Urinary bladder (tissue), 4 donors: ENCODE data around the gene KRTAP19-1. TPM values are rescaled to one million over a fixed set of nuclear protein-coding genes. Genes with fewer than 3 reads are reported as not detected.

ENCODE experiments used
- DNase-seq: peaks from one replicate; pipeline ENCODE4 v3.0.0-alpha.2; 2015; ENCODE audit errors: extremely low spot score
- H3K27ac ChIP-seq: one replicate; pipeline ENCODE4 v1.5.1; 2013; ENCODE audit warnings: low read depth, mild to moderate bottlenecking, moderate library complexity
- H3K36me3 ChIP-seq: one replicate; pipeline ENCODE4 v1.6.1; 2013; ENCODE audit warnings: mild to moderate bottlenecking, moderate library complexity; ENCODE audit not compliant: insufficient read depth
- H3K4me1 ChIP-seq: one replicate; pipeline ENCODE4 v1.6.1; 2013; ENCODE audit warnings: mild to moderate bottlenecking, moderate library complexity; ENCODE audit not compliant: insufficient read depth
- H3K4me3 ChIP-seq: one replicate; pipeline ENCODE4 v1.5.1; 2013; ENCODE audit warnings: low read depth, low read length
- WGBS: extraction: QIAGEN DNeasy Blood & Tissue Kit; methylation state at CpG from one replicate; pipeline ENCODE4 v1.1.7; 2013; 5-methylcytosine and 5-hydroxymethylcytosine counted together
- polyA plus RNA-seq: library from polyadenylated mRNA; stranded (reverse); fragments of 200-250 nt; gene quantifications from one replicate; pipeline ENCODE4 v1.2.3, GENCODE V29; 2013
- small RNA-seq: library from RNA; depleted of rRNA; stranded (forward); fragments of <200 nt; gene quantifications from one replicate; pipeline ENCODE3, GENCODE V24; 2014
- total RNA-seq: library from RNA; depleted of rRNA; stranded (reverse); fragments of >200 nt; gene quantifications from one replicate; pipeline ENCODE4 v1.2.3, GENCODE V29; 2014
- donor health status: healthy with polysubstance abuse.
- donor health status: healthy.

Gene KRTAP19-1
- total and polyA plus RNA-seq, 2 donors = not detected

- Histone ChIP-seq H3K36me3 (no peaks in the 10 kb centered on the region), H3K4me3 (no peak overlapping the region), H3K27ac (no peak overlapping the region), H3K4me1 (no peaks in the 10 kb centered on the region)
- DNase-seq = no peak
- WGBS = 93% methylated on average over 3 of the region's 3 CpGs
These were observed 31.7 kb downstream of the KRTAP19-1 start for GRCh38 chr21:30448514-30448913.

- whole genome bisulfite sequencing = 57% methylated on average over 4 of the region's 4 CpGs
- Histone ChIP-seq H3K36me3 (no peaks in the 10 kb centered on the region), H3K27ac (no peak overlapping the region), H3K4me3 (no peak overlapping the region), H3K4me1 (no peaks in the 10 kb centered on the region)
- no peak for DNase-seq
These were observed 33.1 kb downstream of the KRTAP19-1 start for GRCh38 chr21:30447056-30447455.

GRCh38 chr21:30444204-30444603 is 36.0 kb downstream of the KRTAP19-1 start:
- Histone ChIP-seq H3K4me3 (no peak overlapping the region), H3K4me1 (no peaks in the 10 kb centered on the region), H3K27ac (no peak overlapping the region), H3K36me3 (no peaks in the 10 kb centered on the region)
- WGBS = 60% methylated on average over 1 of the region's 1 CpG
- no peak for DNase-seq

- H3K36me3 ChIP-seq = no peaks in the 10 kb centered on the region
- no peak overlapping the region for H3K27ac ChIP-seq
- DNase-seq = no peak
- H3K4me3 ChIP-seq = no peak overlapping the region
- no peaks in the 10 kb centered on the region for H3K4me1 ChIP-seq
These were observed 36.9 kb downstream of the KRTAP19-1 start for GRCh38 chr21:30443226-30443625.

- Histone ChIP-seq H3K36me3 (no peaks in the 10 kb centered on the region), H3K4me3 (no peak within 1 kb of the TSS), H3K27ac (no peak within 1 kb of the TSS), H3K4me1 (no peaks in the 10 kb centered on the region)
- 94% methylated on average over 5 of the region's 5 CpGs for WGBS
- DNase-seq = no peak
These were observed 40.2 kb downstream of the KRTAP19-1 start, which contains the start of gene KRTAP15-1 for GRCh38 chr21:30439975-30440374. KRTAP15-1 (plus strand) TSS chr21:30440275; CDS start chr21:30440328, 53 bp downstream.

- Histone ChIP-seq H3K4me3 (no peak overlapping the region), H3K27ac (no peak overlapping the region), H3K4me1 (no peaks in the 10 kb centered on the region), H3K36me3 (no peaks in the 10 kb centered on the region)
- no peak for DNase-seq
- WGBS = 80% methylated on average over 3 of the region's 3 CpGs
These were observed 43.1 kb downstream of the KRTAP19-1 start for GRCh38 chr21:30437010-30437565.

- WGBS = 30% methylated on average over 10 of the region's 10 CpGs
- H3K4me3 ChIP-seq = no peak overlapping the region
- H3K27ac ChIP-seq = no peak overlapping the region
- H3K4me1 ChIP-seq = no peaks in the 10 kb centered on the region
- no peaks in the 10 kb centered on the region for H3K36me3 ChIP-seq
- DNase-seq = no peak
These were observed 46.0 kb downstream of the KRTAP19-1 start for GRCh38 chr21:30434033-30434631.

- Histone ChIP-seq H3K4me1 (no peaks in the 10 kb centered on the region), H3K4me3 (no peak within 1 kb of the TSS), H3K36me3 (no peaks in the 10 kb centered on the region), H3K27ac (no peak within 1 kb of the TSS)
- WGBS = 83% methylated on average over 9 of the region's 9 CpGs
- no peak for DNase-seq
These were observed 50.0 kb downstream of the KRTAP19-1 start, which contains the start of gene KRTAP13-4 for GRCh38 chr21:30430170-30430655. KRTAP13-4 (plus strand) TSS chr21:30430220; CDS start chr21:30430276, 56 bp downstream.

Small RNA genes lying within 50 kb of the gene (small RNA-seq; reads per million reads assigned to genes)
- gene AP000567.1 (not detected), gene KRTAP19-10P (not detected), gene KRTAP19-9P (not detected)

Other genes with a start within 250 kb of the KRTAP19-1 start
- gene KRTAP24-1, start 197.4 kb downstream of the KRTAP19-1 start, total RNA-seq = not detected
- gene KRTAP24-1, start 197.4 kb downstream of the KRTAP19-1 start, polyA plus RNA-seq = not detected
- not detected for gene KRTAP25-1, start 190.9 kb downstream of the KRTAP19-1 start, total RNA-seq
- not detected for gene KRTAP25-1, start 190.9 kb downstream of the KRTAP19-1 start, polyA plus RNA-seq
- not detected for gene KRTAP26-1, start 160.1 kb downstream of the KRTAP19-1 start, total RNA-seq
- gene KRTAP26-1, start 160.1 kb downstream of the KRTAP19-1 start, polyA plus RNA-seq = not detected
- gene KRTAP27-1, start 142.7 kb downstream of the KRTAP19-1 start, total RNA-seq = not detected
- gene KRTAP27-1, start 142.7 kb downstream of the KRTAP19-1 start, polyA plus RNA-seq = not detected
- not detected for gene KRTAP23-1, start 131.8 kb downstream of the KRTAP19-1 start, total RNA-seq
- gene KRTAP23-1, start 131.8 kb downstream of the KRTAP19-1 start, polyA plus RNA-seq = not detected
- gene KRTAP13-2, start 108.1 kb downstream of the KRTAP19-1 start, total RNA-seq = not detected
- not detected for gene KRTAP13-2, start 108.1 kb downstream of the KRTAP19-1 start, polyA plus RNA-seq
- not detected for gene KRTAP13-1, start 84.3 kb downstream of the KRTAP19-1 start, total RNA-seq
- not detected for gene KRTAP13-1, start 84.3 kb downstream of the KRTAP19-1 start, polyA plus RNA-seq
- not detected for gene KRTAP13-3, start 54.4 kb downstream of the KRTAP19-1 start, total RNA-seq
- gene KRTAP13-3, start 54.4 kb downstream of the KRTAP19-1 start, polyA plus RNA-seq = not detected
- gene KRTAP13-4, start 50.1 kb downstream of the KRTAP19-1 start, total RNA-seq = not detected
- gene KRTAP13-4, start 50.1 kb downstream of the KRTAP19-1 start, polyA plus RNA-seq = not detected
- gene KRTAP15-1, start 40.1 kb downstream of the KRTAP19-1 start, total RNA-seq = not detected
- not detected for gene KRTAP15-1, start 40.1 kb downstream of the KRTAP19-1 start, polyA plus RNA-seq
- gene KRTAP19-2, start 7.1 kb upstream of the KRTAP19-1 start, total RNA-seq = not detected
- not detected for gene KRTAP19-2, start 7.1 kb upstream of the KRTAP19-1 start, polyA plus RNA-seq
- not detected for gene KRTAP19-3, start 11.6 kb upstream of the KRTAP19-1 start, total RNA-seq
- gene KRTAP19-3, start 11.6 kb upstream of the KRTAP19-1 start, polyA plus RNA-seq = not detected
- gene KRTAP19-4, start 16.8 kb upstream of the KRTAP19-1 start, total RNA-seq = not detected
- gene KRTAP19-4, start 16.8 kb upstream of the KRTAP19-1 start, polyA plus RNA-seq = not detected
- not detected for gene KRTAP19-5, start 21.8 kb upstream of the KRTAP19-1 start, total RNA-seq
- gene KRTAP19-5, start 21.8 kb upstream of the KRTAP19-1 start, polyA plus RNA-seq = not detected
- gene KRTAP19-6, start 61.5 kb upstream of the KRTAP19-1 start, total RNA-seq = not detected
- not detected for gene KRTAP19-6, start 61.5 kb upstream of the KRTAP19-1 start, polyA plus RNA-seq
- not detected for gene KRTAP19-7, start 80.9 kb upstream of the KRTAP19-1 start, total RNA-seq
- gene KRTAP19-7, start 80.9 kb upstream of the KRTAP19-1 start, polyA plus RNA-seq = not detected
- gene KRTAP22-2, start 110.0 kb upstream of the KRTAP19-1 start, total RNA-seq = not detected
- not detected for gene KRTAP22-2, start 110.0 kb upstream of the KRTAP19-1 start, polyA plus RNA-seq
- not detected for gene KRTAP6-3, start 112.1 kb upstream of the KRTAP19-1 start, total RNA-seq
- not detected for gene KRTAP6-3, start 112.1 kb upstream of the KRTAP19-1 start, polyA plus RNA-seq
- gene KRTAP6-2, start 118.5 kb upstream of the KRTAP19-1 start, total RNA-seq = not detected
- not detected for gene KRTAP6-2, start 118.5 kb upstream of the KRTAP19-1 start, polyA plus RNA-seq
- gene KRTAP22-1, start 120.7 kb upstream of the KRTAP19-1 start, total RNA-seq = not detected
- gene KRTAP22-1, start 120.7 kb upstream of the KRTAP19-1 start, polyA plus RNA-seq = not detected
- gene KRTAP6-1, start 133.6 kb upstream of the KRTAP19-1 start, total RNA-seq = not detected
- not detected for gene KRTAP6-1, start 133.6 kb upstream of the KRTAP19-1 start, polyA plus RNA-seq
- not detected for gene KRTAP20-1, start 136.1 kb upstream of the KRTAP19-1 start, total RNA-seq
- gene KRTAP20-1, start 136.1 kb upstream of the KRTAP19-1 start, polyA plus RNA-seq = not detected
- not detected for gene KRTAP20-4, start 140.3 kb upstream of the KRTAP19-1 start, total RNA-seq
- not detected for gene KRTAP20-4, start 140.3 kb upstream of the KRTAP19-1 start, polyA plus RNA-seq
- not detected for gene KRTAP20-2, start 154.8 kb upstream of the KRTAP19-1 start, total RNA-seq
- gene KRTAP20-2, start 154.8 kb upstream of the KRTAP19-1 start, polyA plus RNA-seq = not detected
- gene KRTAP20-3, start 162.5 kb upstream of the KRTAP19-1 start, total RNA-seq = not detected
- not detected for gene KRTAP20-3, start 162.5 kb upstream of the KRTAP19-1 start, polyA plus RNA-seq
- gene KRTAP21-3, start 238.4 kb upstream of the KRTAP19-1 start, total RNA-seq = not detected
- not detected for gene KRTAP21-3, start 238.4 kb upstream of the KRTAP19-1 start, polyA plus RNA-seq